G401 (cell line): ENCODE data around the gene TAS2R38. TPM values are rescaled to one million over a fixed set of nuclear protein-coding genes. Genes with fewer than 3 reads are reported as not detected.

Experiments used
- DNase-seq: peaks from one replicate; pipeline ENCODE4 v3.0.0-alpha.2; 2015; ENCODE audit warnings: low spot score
- in situ Hi-C: cut with HindIII; loops from 2 replicates; pipeline ENCODE4 v1.10.0; 2016; ENCODE audit warnings: low sequenced_read_pairs, mixed read lengths
- total RNA-seq: library from RNA; depleted of rRNA; stranded (reverse); fragments of >200 nt; shearing (Covaris generic); gene quantifications from 2 replicates; pipeline ENCODE4 v1.2.3, GENCODE V29; 2014; rRNA removed

TAS2R38 gene
- total RNA-seq, 1 experiment from 2014 or later = not detected

DNA sequence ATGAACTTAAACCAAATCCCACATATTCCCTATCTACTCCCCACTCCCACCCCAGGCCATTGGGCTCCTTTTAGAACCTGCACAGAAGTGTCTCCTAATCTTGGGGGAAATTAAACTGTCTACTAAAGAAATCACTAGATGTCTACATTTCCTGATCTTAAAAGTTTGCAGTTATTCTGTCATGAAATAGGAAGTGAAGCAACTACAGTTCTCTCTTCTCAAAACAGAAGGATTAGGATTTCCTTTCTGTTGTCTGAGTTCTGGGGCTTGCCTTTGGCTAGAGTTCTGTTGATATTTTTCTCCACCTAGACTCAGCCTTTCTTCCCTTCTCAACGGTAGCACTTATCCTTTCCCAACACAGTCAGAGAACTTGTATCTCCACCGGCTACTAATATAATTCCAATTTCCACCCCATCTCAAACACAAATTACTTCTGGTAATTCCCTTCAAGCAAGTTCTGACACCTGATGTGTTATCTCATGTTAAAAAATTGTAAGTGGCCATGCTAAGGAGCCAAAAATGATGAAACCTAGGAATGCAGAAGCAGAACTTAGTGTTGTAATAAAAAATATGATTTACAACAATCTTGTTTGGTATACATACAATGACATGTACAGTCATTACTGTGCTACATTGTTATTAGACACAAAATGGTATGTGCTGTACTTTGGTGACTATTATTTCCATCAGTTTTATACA, 45.3 kb downstream of the TAS2R38 start:
- no peak for DNase-seq
- in situ Hi-C loops = no loop called here

Other genes with a start within 250 kb of the TAS2R38 start
- gene SSBP1, start 235.4 kb downstream of the TAS2R38 start, total RNA-seq = 315 and 348 TPM in 2 replicates
- gene TAS2R3, start 209.7 kb downstream of the TAS2R38 start, total RNA-seq = not detected in 2 replicates
- gene TAS2R4, start 197.1 kb downstream of the TAS2R38 start, total RNA-seq = not detected in 2 replicates
- 0.12 TPM in 1 of 2 replicates, not detected in the other for gene TAS2R5, start 183.6 kb downstream of the TAS2R38 start, total RNA-seq
- gene PRSS37, start 132.3 kb downstream of the TAS2R38 start, total RNA-seq = not detected in 2 replicates
- gene OR9A4, start 57.4 kb downstream of the TAS2R38 start, total RNA-seq = not detected in 2 replicates
- not detected in 2 replicates for gene CLEC5A, start 26.8 kb downstream of the TAS2R38 start, total RNA-seq
- gene MGAM, start 22.1 kb upstream of the TAS2R38 start, total RNA-seq = not detected in 2 replicates
- gene MGAM2, start 137.9 kb upstream of the TAS2R38 start, total RNA-seq = not detected in 2 replicates